Measurements from ENCODE around the gene LRP6. TPM values are rescaled to one million over a fixed set of nuclear protein-coding genes. Genes with fewer than 3 reads are reported as not detected.

The LRP6 gene
- total RNA-seq, 1 donor from 2014 or later, result 68.5 TPM

DNA sequence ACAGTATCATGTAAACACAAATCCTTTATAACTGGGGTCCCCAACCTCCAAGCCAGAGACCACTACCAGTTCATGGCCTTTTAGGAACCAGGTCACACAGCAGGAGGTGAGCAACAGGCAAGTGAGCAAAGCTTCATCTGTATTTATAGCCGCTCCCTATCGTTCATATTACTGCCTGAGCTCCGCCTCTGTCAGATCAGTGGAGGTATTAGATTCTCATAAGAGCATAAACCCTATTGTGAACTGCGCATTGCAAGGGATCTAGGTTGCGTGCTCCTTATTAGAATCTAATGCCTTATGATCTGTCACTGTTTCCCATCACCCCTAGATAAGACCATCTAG lies 49.9 kb downstream of the LRP6 start:
- no peak for FAIRE-seq
- no peak for DNase-seq (ENCODE audit: low spot score in 2 of 2)

GRCh38 chr12:12216349-12217017 lies 50.4 kb downstream of the LRP6 start:
- no peak for FAIRE-seq
- DNase-seq (ENCODE audit: low spot score in 2 of 2), result no peak

GRCh38 chr12:12214635-12215131 lies 52.2 kb downstream of the LRP6 start:
- FAIRE-seq, result no peak
- no peak for DNase-seq (ENCODE audit: low spot score in 2 of 2)

- FAIRE-seq (no peak), DNase-seq (ENCODE audit: low spot score in 2 of 2) (no peak)
Measured at GRCh38 chr12:12214201-12214600, 52.6 kb downstream of the LRP6 start.

DNA sequence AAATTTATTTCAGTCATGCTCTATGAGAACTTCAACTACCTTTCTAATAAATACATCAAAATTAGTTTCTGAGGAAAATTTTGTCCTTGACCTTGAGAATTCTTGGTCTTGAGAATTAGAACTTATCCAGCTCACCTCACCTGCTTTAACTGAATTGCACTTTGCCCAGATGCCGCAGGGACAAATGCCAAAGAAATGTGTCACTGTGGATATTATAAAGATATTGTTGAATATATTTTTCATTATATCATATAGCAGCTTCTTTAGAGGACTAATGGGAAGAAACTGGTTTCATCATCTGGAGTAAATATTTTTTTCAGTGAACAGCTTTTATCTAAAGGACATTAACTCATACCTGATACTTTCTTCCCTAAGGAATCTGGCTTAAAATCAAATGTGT lies 54.1 kb downstream of the LRP6 start:
- DNase-seq (ENCODE audit: low spot score in 2 of 2), result no peak
- FAIRE-seq, result no peak

GRCh38 chr12:12210983-12211382 lies 55.9 kb downstream of the LRP6 start:
- FAIRE-seq (no peak), DNase-seq (ENCODE audit: low spot score in 2 of 2) (no peak)

- no peak for FAIRE-seq
Measured at GRCh38 chr12:12210416-12210815, 56.4 kb downstream of the LRP6 start.

DNA sequence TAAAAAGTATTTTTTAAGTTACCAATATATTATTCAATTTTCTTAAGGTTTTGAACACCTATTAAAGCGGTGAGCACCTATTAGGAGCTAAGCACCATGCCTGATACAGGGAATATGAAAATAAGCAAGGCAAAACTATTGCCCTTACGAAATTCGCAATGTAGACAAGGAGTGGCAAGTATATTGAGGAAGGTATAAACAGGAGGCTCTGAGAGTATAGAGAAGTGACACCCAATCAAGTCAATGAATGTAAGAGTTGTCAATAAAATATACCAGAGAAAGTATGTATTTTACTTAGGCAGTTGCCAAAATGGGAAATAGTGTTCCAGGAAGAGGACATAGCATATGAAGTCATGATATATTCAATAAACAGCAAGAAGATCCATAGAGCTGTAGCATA lies 57.2 kb downstream of the LRP6 start:
- FAIRE-seq, result no peak
- no peak for DNase-seq (ENCODE audit: low spot score in 2 of 2)

More at GRCh38 chr12:12210416-12210815, 56.4 kb downstream of the LRP6 start:
- no peak for DNase-seq (ENCODE audit: low spot score in 2 of 2)

- DNase-seq (ENCODE audit: low spot score in 2 of 2) (no peak), FAIRE-seq (no peak)
Measured at GRCh38 chr12:12209043-12209442, 57.8 kb downstream of the LRP6 start.

GRCh38 chr12:12207746-12208145 lies 59.1 kb downstream of the LRP6 start:
- FAIRE-seq (no peak), DNase-seq (ENCODE audit: low spot score in 2 of 2) (no peak)

DNA sequence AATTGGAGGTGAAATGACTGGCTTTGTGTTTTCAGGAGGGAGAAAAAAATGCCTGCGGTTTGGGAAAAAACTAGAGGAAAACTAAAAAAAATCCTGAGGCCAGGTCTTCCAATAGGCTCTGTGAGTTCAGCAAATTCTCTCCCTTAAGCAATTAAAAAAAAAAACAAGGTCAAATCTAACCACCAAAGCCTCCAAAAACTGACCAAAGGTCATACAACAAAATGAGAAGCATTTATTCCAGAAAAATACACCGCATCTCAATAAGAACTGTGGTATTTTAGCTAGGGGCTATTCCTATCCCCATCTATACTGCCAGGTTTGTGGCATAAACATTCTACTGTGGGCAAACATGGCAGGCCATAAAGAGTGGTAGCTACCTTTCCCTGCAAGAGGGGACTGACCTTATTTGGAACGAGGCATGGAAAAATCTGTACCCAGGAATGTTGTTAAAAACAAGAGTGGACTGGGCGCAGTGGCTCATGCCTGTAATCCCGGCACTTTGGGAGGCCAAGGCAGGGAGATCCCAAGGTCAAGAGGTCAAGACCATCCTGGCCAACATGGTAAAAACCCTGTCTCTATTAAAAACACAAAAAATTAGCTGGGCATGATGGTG lies 60.0 kb downstream of the LRP6 start:
- FAIRE-seq, result no peak

DNA sequence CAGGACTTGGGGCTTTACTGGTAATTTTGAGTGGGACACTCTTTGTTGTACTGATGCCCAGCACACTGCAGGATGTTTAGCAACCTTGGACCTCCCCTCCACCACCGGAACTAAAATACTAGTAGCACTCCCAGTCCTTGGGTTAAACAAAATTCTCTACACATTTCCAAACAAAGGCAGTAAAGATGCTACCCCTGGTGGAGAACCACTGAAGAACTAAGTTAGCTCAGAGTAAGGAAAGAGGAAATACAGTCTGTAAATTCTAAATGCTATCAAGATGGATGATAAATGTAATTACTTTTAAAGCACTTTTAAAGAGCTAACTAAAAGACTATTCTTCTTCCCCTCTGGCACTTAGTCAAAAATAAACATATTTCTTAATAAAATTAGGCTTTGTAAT lies 64.1 kb downstream of the LRP6 start:
- FAIRE-seq (no peak), DNase-seq (ENCODE audit: low spot score in 2 of 2) (no peak)

More for the DNA sequence above, 60.0 kb downstream of the LRP6 start:
- no peak for DNase-seq (ENCODE audit: low spot score in 2 of 2)

GRCh38 chr12:12202105-12202504 lies 64.7 kb downstream of the LRP6 start:
- FAIRE-seq (no peak), DNase-seq (ENCODE audit: low spot score in 2 of 2) (no peak)

DNA sequence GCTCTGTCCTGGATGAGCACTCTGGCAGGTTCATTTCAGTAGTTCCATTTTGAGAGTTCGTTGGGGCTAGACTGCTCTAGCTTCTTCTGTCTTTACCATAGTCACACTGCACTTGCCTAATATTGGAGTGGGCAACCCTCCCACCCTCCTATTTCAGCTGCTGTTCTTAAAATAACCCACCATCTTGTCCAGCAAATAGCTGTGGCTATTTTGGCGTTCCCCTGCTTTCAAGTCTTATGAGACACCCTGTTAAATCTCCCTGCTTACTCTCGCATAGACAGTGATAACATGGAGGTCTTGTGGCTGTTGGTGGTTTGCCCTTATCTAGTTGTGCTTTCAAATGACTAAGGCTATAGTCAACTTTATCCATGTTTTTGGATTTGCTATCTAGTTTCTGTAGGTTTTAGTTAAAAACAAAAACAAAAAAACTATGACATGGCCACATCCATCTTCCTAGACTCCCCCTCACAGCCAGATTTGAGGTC lies 65.5 kb downstream of the LRP6 start:
- no peak for FAIRE-seq
- no peak for DNase-seq (ENCODE audit: low spot score in 2 of 2)

GRCh38 chr12:12200363-12200762 lies 66.5 kb downstream of the LRP6 start:
- no peak for FAIRE-seq
- no peak for DNase-seq (ENCODE audit: low spot score in 2 of 2)

GRCh38 chr12:12198124-12198523 lies 68.7 kb downstream of the LRP6 start:
- DNase-seq (ENCODE audit: low spot score in 2 of 2), result no peak
- FAIRE-seq, result no peak

GRCh38 chr12:12197128-12197527 lies 69.7 kb downstream of the LRP6 start:
- DNase-seq (ENCODE audit: low spot score in 2 of 2), result no peak
- FAIRE-seq, result no peak

DNA sequence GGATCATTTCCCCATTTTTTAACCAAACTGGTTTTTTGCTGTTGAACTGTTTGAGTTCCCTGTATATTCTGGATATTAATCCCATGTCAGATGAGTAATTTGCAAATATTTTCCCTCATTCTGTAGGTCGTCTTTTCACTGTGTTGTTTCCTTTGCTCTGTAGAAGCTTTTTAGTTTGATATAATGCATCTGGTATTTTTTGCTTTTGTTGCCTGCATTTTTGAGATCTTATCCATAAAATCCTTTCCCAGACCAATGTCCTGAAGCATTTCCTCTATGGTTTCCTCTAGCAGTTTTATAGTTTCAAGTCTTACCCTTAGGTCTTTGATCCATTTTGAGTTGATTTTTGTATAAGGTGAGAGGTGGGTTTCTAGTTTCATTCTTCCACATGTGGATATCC lies 71.3 kb downstream of the LRP6 start:
- DNase-seq (ENCODE audit: low spot score in 2 of 2) (no peak), FAIRE-seq (no peak)

GRCh38 chr12:12195081-12195480 lies 71.8 kb downstream of the LRP6 start:
- FAIRE-seq (no peak), DNase-seq (ENCODE audit: low spot score in 2 of 2) (no peak)

- FAIRE-seq (no peak), DNase-seq (ENCODE audit: low spot score in 2 of 2) (no peak)
Measured at GRCh38 chr12:12194206-12194605, 72.6 kb downstream of the LRP6 start.

- FAIRE-seq (no peak), DNase-seq (ENCODE audit: low spot score in 2 of 2) (no peak)
Measured at GRCh38 chr12:12191008-12191407, 75.8 kb downstream of the LRP6 start.

DNA sequence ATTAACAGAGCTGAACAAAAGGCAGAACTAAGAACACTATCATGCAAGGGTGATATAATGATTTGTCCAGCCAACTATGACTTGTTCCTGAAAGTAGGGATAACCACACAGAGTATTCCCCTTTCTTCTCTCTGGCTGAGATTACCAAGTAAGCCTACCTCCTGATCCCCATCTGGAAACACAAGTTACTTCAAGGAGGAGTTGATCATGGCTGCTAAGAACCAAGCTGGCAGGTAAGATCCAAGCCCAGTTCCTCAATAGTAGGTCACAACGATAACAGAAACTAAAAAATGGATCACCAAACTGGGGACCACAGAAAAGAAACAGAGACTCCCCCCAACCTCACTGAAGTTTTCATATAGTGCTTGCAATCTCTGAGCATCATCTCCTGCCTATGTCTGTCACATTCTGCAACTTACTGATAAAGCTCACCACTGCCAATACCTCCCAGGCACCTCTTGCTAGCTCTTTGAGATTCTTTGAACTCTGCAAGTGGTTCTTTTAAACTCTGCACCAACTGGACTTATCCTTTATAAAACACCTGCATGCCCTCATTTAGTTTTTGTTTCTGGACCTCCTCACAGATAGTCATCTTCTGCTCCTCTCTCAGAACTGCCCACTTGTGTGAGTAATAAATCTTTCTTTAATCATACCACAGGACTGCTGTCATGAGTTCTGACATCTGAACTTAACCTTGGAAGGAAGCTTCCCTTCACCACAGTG lies 76.6 kb downstream of the LRP6 start:
- FAIRE-seq (no peak), DNase-seq (ENCODE audit: low spot score in 2 of 2) (no peak)

Data from frontal cortex (tissue), 4 donors.